Tongue (tissue), 2 donors: ENCODE results near the gene CTLA4. TPM values are rescaled to one million over a fixed set of nuclear protein-coding genes. Genes with fewer than 3 reads are reported as not detected.

Experiments used
- DNase-seq: peaks from one replicate; pipeline ENCODE4 v3.0.0-alpha.2; 2015
- total RNA-seq: library from RNA; depleted of rRNA; stranded (reverse); fragments of >200 nt; gene quantifications from one replicate; pipeline ENCODE4 v1.2.3, GENCODE V29; 2014

CTLA4 gene
- total RNA-seq = 1.2 TPM

DNA sequence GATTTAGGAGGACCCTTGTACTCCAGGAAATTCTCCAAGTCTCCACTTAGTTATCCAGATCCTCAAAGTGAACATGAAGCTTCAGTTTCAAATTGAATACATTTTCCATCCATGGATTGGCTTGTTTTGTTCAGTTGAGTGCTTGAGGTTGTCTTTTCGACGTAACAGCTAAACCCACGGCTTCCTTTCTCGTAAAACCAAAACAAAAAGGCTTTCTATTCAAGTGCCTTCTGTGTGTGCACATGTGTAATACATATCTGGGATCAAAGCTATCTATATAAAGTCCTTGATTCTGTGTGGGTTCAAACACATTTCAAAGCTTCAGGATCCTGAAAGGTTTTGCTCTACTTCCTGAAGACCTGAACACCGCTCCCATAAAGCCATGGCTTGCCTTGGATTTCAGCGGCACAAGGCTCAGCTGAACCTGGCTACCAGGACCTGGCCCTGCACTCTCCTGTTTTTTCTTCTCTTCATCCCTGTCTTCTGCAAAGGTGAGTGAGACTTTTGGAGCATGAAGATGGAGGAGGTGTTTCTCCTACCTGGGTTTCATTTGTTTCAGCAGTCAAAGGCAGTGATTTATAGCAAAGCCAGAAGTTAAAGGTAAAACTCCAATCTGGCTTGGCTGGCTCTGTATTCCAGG lies at the start of gene CTLA4:
Gene CTLA4, plus strand, starts transcription at position 211 of the 640 bp plus-strand sequence. Its CDS starts 172 bp downstream, at position 383.
- no peak for DNase-seq

DNA sequence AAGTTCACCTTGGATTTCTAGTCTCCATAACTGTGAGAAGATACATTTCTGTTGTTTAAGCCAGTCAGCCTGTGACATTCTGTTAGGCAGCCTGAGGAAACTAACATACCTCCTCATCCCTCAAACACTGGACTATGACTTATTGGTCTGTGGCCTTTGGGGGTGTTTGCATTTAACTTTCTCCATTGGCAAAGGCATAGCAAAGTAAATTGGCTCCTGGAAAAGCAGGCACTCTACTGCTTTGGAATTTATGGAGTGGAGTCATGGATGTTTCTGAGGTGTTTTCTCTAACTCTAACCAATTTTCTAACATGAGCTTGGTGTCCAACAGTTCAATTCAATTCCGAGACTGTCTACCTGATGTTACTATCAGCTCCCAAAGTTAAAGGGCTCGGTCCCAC lies 48.9 kb upstream of the CTLA4 start:
- no peak for DNase-seq

DNA sequence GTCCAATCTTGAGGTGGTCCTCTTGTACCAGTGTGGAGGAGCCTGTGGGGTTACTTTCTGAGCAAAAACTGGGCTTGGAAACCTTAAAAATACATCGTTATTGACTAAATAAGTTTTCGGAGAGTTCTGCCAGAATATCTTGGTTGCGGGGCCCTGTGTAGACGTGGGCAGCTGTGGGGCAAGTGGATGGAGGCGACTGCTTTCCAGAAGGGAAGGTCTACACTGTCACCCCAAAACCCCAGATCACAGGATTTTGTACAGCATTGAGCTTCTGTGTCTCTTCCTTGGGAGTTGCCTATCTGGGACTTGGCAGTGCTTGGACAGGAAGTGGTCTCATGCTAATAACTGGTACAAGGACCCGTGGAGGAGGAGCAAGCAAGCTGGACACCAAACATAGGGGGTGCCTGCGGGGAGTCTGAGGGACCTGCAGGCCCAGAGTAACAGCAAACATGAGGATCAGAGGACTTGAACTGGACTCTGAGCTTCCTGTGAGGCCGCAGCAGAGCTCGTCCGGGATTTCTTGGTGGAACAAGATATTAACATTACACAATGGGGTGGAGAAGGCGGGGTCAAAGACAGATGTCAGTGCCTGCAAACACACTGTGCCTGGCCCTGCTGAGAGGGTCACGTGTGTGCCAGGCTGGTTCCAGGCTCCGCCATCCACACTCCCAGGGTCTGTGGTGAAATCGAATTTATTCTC lies 48.0 kb upstream of the CTLA4 start:
- no peak for DNase-seq

DNA sequence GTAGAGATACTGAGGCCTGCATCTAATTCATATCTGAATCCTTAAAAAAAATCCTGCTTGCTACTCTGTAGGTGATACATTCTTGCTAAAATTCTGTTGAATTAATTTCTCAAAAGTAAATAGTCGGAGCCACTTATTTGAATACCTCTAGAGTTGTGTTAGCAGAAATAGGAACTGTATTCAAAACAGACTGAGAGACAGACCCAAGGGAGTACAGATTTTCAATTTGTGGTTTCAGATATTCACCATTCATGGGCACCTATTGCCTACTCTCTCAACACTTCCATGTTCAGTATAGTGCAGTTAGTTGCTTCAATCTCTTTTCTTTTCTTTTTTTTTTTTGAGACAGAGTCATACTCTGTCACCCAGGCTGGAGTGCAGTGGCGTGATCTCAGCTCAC lies 46.6 kb upstream of the CTLA4 start:
- DNase-seq = no peak

DNA sequence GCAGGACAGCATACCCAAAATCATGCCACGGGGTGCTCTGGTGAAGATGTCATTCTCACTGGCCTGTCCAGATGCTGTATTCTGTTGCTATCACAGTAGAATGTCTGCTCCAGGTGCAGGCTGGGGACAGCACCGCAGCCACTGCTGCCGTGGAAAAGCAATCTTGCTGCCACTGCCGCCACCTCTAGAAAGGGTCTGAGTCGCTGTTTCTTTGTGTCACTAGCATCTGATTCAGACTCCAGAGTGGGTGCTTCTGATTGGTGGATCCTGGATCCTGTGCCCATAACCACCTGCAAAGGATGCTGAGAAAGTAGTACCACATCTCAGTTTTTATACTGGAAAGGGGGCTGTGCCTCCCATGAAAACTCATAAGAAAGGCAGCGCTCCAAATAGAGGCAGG lies 45.3 kb upstream of the CTLA4 start:
- no peak for DNase-seq

DNA sequence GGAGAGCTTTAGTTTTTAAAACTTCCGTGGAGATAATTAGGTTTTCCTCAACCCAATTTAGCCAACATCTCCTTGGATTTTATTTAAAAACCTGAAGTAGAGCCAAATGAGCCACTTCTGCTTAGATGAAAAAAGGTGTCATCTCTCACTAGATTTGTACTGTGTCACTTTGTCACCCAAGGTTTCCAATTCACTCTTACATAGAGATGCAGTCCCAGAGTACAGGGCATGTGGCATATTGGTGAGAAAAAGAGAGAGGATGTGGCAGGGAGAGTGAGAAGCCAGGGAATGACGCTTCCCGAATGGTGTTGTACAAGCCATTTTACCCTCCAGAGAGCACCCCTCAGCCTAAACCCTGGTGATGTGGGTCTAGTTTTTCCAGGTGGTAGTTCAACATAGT lies 44.4 kb upstream of the CTLA4 start:
- DNase-seq = no peak

DNA sequence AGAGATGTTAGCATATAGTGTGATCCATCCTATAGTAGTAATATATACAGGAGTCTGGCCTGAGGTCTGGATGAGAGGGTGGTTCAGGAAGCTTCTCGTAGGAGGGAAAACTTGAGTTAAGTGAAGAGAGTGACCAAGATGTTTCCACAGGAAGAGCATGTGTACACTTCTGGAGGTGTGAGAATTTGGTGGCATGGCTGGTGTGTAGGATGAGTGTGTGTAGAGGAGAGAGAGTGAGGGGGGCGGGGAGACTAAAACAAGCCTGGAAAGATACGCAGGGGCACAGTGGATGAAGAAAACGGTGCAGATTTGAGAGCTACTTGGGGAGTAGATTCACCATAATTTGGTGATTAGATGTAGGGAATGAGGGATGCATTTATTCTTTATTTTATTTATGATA lies 43.5 kb upstream of the CTLA4 start:
- no peak for DNase-seq

DNA sequence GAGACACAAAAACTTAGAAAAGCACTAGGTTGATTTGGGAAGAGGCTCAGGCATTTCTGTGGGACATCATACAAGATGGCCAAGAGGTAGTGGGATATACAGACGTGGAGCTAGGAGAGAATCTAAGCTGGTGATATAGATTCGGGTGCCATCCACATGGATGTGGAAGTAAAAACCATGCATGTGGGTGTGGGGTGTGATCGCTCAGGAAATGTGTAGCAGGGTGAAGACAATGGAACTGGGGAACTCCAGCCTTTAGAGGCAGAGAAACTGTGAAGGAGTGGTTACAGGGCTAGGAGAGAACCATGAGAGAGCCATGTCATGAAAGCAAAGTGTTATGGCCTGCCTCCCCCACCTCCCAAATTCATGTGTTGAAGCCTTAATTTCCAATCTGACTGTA lies 43.0 kb upstream of the CTLA4 start:
- DNase-seq = no peak

DNA sequence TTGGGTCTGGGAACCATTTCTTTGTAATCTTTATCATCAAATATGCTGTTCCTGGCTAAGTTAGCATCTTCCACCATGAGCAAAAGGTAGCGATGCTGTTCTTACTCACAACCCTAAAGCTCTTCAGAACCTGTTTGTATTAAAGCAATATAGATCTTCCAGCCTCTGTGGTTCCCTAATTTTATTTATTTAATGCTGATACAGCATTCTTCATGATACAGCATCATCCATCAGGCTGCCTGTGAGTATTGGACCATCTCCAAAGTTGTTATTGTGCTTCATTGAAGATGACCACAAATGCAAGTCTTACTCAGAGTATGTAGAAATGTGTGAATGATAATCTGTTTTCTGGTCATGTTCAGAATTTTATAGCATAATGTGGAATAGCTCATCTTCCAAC lies 40.9 kb upstream of the CTLA4 start:
- DNase-seq = no peak

DNA sequence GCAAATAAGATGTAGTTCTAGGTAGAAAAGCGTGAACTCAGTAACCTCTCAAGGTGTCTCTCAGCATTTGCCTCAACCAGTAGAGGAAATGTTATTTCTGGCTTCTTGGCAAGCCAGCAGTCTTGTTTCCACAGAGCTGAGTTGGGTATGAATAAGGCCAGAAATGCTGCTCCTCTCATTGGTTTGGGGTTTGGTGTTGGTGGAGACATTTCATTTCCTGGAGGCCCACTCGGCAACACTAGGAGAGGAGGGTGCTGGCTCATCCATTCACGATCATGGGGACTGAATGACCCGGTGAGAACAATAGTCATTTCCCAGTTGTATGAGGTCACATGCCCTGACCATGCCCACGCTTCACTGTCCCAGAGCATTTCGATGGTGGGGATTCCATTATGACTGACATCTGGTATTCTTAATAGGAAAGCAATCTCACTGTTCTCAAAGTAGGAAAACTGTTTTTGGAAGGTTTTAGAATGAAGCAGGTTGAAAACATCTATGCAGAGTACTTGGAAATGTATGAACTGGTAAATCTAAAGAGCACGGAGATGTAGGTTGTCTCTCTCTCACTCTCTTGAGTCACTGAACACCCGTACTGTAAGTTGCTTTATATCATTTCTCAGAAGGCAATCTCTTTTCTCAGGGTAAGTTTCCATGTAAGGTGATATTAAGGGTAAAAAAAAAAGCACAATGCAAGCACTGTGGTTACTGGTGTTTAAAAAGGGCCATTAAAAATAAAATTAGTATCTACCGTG lies 37.1 kb upstream of the CTLA4 start:
- DNase-seq = no peak

DNA sequence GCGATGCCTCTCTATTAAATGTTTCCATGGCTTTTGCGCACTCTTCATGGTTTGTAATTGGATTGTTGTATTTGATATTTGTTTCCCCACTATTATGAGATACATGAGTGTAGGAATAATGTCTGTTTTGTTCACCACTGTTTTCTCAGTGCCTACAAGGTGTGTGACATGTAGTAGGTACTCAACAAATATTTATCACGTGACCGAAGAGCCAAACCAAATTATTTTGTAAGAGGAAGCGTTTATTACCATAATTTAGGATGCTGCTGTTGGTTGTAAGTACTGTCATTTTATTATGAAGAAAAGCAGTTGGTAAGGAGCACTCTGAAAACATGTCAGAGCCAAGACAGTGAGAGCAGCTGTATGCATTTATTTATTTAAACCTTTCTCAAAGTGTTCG lies 32.2 kb upstream of the CTLA4 start:
- DNase-seq = no peak

DNA sequence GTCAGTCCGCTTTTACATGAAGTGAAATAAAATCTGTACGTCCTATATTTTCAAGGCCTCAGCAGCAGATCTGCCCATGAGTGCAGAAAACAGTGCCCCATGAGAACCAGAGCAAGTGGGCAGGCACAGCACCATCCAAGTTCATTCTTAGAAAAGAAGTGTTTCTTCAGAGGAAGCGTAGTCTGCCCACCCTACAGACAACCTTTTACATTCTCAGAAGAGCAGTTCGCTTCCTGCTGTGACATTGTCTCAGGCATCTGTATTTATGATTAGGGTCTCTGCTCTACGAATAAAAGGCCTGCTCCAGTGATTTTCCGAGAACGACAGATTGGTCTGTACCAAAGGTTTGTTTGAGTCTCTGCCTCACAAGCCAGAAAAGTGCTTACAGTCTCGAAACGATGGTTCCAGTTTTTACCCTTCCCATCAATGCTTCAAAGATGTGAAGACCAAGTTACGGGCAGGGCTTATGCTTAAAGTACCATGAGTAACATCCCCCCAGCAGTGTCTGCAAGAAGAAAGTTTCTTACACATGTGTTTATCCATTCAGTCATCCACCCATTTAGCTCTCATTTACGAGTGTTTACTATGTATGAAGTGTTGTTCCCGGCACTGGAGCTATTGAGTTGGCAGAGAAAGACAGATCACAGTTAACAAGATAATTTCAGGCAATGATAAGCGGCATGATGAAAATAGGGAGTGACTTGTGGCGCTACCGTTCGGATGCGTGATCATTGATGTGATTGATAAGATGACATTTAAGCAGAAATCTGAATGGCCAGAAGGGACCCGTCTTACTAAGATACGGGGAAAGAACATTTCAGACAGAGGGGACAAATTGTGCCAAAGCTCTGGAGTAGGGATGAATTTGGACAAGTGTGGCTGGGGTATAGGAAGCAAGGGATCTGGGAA lies 31.4 kb upstream of the CTLA4 start:
- DNase-seq = no peak

DNA sequence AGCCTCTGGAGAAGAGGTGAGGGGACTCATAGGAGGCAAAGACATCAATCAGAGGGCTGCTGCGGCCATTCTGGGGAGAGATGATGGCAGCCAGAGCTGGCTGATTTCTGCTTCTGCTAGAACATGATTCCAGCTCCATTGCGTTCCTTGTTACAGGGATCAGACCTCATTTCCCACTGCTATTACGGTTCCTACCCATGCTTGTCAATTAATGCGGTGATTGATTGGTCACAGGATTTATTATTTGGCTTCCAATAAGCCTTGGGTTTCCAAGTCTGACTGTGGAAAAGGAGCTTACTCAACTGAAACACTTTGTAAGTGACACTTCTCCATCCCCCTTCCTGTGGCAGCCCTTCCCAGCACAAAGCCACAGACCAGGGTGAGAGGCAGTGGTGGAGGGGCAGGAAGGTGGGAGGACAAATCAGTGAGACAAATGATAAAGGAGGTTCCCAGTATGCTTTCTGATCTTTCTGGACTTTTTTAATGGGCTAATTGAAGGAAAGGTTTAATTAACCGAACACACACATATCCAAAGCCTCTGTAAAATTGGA lies 26.8 kb upstream of the CTLA4 start:
- DNase-seq = peak; percentile 79

DNA sequence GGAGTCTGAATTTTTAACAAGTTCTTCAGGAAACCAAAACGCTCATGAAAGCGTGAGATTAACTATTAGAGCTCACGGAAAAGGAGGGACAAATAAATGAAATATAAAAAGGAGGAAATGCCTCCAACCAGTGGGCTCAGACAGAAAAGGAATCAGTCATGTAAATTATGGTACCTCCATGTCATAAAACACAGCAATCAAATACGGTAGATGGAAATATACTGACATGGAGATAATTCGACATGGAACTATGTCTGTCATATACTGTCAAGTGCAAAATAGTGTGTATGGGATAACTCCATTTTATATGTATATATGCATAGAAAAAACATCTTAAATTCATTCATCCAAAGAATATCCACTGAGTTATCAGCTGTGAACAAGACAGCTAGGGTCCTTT lies 25.9 kb upstream of the CTLA4 start:
- DNase-seq = no peak

DNA sequence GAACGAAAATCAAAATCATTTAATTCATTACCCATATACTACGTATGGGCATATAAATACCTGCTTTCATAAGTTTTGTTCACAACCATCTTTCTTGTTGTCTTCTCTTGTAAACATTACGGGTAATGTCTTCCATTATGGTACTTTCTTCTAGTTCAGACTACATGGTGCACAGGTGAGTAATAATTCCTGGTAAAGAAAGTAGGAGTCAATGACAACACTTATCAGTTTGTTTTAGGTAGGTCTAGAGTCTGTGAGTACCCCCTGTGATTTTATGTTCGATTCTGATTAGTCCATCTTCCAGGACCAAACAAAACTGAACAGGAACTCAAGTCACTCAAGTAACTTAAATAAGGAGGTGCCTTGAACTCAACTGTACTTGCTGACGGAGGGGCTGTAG lies 25.2 kb upstream of the CTLA4 start:
- no peak for DNase-seq

DNA sequence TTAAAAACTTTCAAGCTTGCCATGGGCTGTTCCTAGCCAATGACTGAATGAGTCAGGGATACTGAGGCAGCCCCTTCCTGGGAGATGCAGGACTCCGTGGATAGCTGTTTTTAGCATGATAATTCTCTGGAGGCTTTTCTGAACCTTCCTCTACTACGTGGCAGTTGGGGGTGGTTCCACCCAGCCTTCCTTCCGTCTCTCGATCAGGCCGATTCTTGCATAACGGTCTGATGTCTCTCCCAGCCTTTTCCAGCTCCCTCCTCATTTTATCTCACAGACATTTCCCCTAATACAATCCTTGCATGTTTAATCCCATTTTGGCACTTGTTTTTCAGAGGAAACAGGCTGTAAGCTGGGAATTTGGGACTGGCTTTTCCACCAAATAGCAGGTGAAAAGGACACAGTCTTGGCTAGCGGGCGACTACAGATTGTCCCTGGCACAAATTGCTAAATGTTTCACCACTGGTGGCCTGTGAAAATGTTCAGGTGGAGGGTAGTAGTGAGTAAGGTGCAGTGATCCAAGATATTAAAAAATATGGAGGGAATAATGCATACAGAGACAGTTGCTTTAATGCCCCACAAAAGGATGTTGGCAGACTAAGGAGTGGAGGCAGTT lies 21.0 kb upstream of the CTLA4 start:
- DNase-seq = no peak

DNA sequence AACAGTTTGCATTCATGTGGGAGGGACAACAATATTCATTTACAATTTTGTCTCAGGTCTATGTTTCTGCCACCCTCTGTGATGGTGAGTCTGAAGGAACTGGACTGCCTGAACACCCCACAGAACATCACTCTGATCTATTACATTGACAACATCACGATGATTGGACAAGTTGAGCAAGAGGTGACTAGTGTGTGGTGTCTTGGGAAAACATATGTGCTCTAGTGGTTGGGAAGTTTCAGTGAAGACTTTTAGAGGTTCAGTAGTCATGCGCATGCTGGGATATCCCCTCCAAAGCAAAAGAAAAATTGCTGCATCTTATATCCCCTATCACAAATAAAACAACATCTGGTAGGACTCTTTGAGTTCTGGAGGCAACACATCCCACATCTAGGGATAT lies 18.6 kb upstream of the CTLA4 start:
- no peak for DNase-seq

DNA sequence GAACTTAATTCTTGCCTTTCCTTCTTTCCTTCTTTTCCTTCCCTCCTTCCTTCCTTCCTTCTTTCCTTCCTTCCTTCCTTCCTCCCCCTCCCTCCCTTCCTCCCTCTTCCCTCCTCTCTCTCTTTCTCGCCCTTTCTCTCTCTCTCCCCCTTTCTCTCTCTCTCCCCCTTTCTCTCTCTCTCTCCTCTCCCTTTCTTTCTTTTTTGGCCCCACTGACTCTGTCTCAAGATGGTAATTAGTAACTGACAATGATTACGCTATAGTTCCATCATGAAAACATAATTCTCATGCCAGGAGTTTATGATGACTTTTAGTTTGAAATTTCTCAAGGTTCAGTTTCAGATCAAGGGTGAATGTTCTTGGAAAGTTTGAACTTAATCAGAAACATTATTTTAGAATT lies 14.8 kb upstream of the CTLA4 start:
- no peak for DNase-seq

DNA sequence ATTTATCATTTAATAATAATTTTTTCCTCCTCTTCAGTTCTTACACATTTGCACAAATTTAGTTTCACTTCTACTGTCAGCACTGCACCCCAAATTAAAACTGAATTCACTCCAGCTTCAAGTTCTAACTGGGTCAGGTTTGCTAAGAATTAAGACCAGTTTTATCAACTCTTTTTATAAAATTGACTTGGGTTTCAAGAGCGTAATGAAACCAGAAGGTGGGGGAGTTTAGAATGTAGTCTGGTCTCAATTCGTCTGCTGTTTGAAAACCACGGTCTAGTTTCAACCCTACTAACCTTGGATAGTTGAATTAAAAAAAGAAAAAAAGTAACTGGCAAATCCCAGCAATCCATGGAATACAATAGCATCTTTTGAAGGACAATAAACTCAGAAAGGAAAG lies 14.3 kb upstream of the CTLA4 start:
- DNase-seq = no peak

DNA sequence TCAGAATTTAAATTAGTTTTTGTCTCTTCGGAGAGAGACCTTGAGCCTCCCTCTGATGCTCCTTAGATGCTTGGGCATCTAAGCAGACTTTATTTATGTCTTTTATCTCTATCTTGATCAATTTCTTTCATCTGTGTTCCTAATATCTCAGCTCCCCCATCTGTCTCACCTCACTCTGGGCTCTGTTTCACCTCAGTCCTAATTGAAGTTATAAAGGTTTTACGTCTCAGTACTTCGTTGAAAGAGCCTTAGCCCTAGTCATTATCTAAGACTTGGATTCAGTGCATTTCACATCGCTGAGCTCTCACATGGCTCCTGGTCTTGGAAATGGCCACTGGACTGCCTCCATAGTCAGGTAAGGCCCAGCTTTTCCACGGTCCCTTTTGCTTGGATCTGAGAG lies 13.8 kb upstream of the CTLA4 start:
- DNase-seq = no peak

DNA sequence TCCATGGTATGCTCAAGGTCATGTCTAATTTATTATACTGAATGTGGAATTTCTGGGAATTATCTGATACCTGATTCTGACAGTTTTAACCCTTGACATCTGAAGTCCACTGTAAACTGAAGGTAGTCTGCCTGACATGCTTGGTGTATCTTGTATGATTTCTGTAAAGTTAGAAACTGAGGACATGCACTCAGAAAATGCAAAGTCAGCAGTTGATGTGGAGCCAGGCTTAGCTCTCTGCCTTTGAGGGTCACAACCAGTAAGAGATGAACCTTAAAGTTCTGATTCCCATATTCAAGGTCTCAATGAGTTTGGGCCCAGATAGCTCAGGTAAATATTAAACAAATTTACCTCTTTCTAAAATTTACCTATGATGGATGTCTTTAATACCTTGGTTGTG lies 12.3 kb upstream of the CTLA4 start:
- no peak for DNase-seq

DNA sequence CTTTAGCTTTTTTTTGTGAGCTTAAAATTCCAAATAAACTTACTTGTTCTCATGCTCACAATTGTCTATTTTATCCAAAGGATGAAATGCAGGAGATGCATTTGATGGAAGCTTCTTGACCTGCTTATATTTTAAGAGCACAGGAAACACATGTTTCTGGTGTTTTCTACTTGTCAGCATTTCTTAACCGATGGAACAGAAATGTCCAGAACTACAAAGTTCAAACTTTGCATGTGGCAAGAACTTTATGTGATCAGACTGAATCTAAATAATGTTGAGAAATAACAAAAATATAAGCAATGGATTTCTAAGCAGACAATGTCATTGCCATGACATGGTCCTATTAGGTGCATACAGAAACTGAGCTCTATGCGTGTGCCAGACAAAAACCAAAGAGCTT lies 9.9 kb upstream of the CTLA4 start:
- DNase-seq = no peak
